ENCODE measurements around the gene HSPA1B. TPM values are rescaled to one million over a fixed set of nuclear protein-coding genes. Genes with fewer than 3 reads are reported as not detected.

HSPA1B gene
- total RNA-seq, 1 experiment from 2014 or later, result 265 TPM

DNA sequence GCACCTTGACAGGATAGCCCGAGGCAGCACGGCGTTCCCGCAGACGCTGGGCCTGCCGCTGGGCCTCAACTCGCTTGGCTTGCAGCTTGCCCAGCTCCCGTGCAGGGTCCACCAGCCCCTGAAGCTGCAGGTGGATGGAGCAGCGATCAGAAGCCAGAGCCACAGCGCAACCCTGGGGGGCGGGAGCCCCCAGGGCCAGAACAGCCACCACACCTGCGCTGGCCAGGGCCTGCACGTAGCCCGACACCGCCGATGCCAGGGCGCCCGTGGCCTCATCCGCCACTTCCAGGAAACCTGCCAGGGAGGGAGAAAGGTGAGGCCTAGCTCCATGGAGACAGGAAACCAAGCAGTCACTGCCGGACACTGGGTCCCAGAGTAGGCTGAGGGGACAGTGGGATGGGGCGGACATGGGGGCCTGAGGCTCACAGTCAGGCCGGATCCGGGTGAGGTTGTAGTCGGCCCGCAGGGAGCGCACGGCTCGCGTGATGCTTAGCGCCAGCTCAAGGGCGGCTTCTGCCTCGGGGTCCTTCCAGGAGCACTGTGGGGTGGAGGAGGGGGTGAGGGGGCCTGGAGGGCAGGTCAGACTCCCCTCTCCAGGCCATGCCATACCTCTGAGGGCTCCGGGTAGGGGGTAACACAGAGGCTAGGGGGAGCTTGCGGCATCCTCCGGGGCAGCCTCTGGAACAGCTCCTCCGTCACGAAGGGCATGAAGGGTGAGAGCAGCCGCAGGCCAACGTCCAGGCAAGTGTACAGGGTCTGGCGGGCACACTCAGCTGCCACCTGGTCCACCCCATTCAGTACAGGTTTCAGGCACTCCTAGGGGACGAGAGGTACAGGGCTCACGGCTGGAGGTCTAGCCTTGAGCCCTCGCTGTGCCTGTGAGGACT is 48.3 kb upstream of the HSPA1B start:
- TF ChIP-seq EZH2 (IDR thresholded peaks at IDR 0.05; ENCODE audit: low read length, unreplicated experiment) (no peak), EZH2phosphoT487 (IDR thresholded peaks at IDR 0.05; ENCODE audit: borderline replicate concordance, low read length) (no peak)
- TF ChIP-seq, protein P1, sequence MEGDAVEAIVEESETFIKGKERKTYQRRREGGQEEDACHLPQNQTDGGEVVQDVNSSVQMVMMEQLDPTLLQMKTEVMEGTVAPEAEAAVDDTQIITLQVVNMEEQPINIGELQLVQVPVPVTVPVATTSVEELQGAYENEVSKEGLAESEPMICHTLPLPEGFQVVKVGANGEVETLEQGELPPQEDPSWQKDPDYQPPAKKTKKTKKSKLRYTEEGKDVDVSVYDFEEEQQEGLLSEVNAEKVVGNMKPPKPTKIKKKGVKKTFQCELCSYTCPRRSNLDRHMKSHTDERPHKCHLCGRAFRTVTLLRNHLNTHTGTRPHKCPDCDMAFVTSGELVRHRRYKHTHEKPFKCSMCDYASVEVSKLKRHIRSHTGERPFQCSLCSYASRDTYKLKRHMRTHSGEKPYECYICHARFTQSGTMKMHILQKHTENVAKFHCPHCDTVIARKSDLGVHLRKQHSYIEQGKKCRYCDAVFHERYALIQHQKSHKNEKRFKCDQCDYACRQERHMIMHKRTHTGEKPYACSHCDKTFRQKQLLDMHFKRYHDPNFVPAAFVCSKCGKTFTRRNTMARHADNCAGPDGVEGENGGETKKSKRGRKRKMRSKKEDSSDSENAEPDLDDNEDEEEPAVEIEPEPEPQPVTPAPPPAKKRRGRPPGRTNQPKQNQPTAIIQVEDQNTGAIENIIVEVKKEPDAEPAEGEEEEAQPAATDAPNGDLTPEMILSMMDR (conservative IDR thresholded peaks at IDR 0.05; ENCODE audit: low read depth, low read length), result no peak
- no peak overlapping the region for H3K4me3 ChIP-seq (ENCODE audit: low read length)
- H3K9me3 ChIP-seq (ENCODE audit: low read length), result no peaks in the 10 kb centered on the region
- no peak for DNase-seq
- H3K4me1 ChIP-seq (ENCODE audit: insufficient read depth, low read length), result peaks cover 29% of the 10 kb centered on the region
- no peak for ATAC-seq
- H3K9ac ChIP-seq (ENCODE audit: low read length), result no peak overlapping the region
- H3K79me2 ChIP-seq (ENCODE audit: low read length), result no peaks in the 10 kb centered on the region
- CTCF ChIA-PET, result no interaction called here
- H3K4me2 ChIP-seq (ENCODE audit: low read length), result no peak overlapping the region
- intact Hi-C loops (cut with micrococcal nuclease), result no loop called here
- peaks cover 42% of the 10 kb centered on the region; the same call in 1 of the 2 replicates for H3K36me3 ChIP-seq (ENCODE audit: low read depth, low read length)
- H3K27ac ChIP-seq (ENCODE audit: low read length), result no peak overlapping the region
- TSS peak; percentile 5 for BruUV-seq (replicated peaks)
- H3K27me3 ChIP-seq (ENCODE audit: low read length), result no peaks in the 10 kb centered on the region
- POLR2A ChIA-PET (ENCODE audit: unreplicated experiment), result no interaction called here
- H2AFZ ChIP-seq (ENCODE audit: low read length), result no peak overlapping the region
- peaks cover 3% of the 10 kb centered on the region for H3F3A ChIP-seq (ENCODE audit: low read length, unreplicated experiment)
- no peaks in the 10 kb centered on the region for H4K20me1 ChIP-seq (ENCODE audit: low read length)
- no peaks in the 10 kb centered on the region for H3K9me2 ChIP-seq (replicated peaks; ENCODE audit: low read length)

DNA sequence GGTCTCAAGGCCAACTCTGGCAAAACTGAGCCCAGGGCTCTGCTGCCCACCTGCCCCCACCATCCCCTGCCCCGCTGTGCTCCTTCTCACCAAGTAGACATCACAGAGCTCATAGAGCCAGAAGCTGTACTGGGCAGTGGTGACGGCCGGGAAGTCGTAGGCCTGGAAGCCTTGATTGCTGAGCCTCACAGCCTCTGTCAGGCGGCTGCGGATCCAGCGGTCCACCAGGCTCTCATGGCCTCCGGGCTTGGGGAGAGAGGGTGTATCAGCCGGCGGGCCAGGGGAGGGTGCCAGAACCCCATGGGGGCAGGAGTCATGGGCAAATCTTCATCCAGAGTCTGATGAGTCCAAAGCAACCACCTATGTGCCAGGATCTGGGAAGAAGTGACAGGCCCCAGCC is 47.6 kb upstream of the HSPA1B start:
- no TSS peak for BruUV-seq (replicated peaks)
- H3K9me2 ChIP-seq (replicated peaks; ENCODE audit: low read length), result no peaks in the 10 kb centered on the region
- H3K4me1 ChIP-seq (ENCODE audit: insufficient read depth, low read length), result peaks cover 29% of the 10 kb centered on the region
- H3K4me3 ChIP-seq (ENCODE audit: low read length), result no peak overlapping the region
- no peaks in the 10 kb centered on the region for H4K20me1 ChIP-seq (ENCODE audit: low read length)
- H3K4me2 ChIP-seq (ENCODE audit: low read length), result no peak overlapping the region
- H2AFZ ChIP-seq (ENCODE audit: low read length), result no peak overlapping the region
- intact Hi-C loops (cut with micrococcal nuclease), result no loop called here
- TF ChIP-seq EZH2 (IDR thresholded peaks at IDR 0.05; ENCODE audit: low read length, unreplicated experiment) (no peak), EZH2phosphoT487 (IDR thresholded peaks at IDR 0.05; ENCODE audit: borderline replicate concordance, low read length) (no peak)
- TF ChIP-seq, protein P1 (conservative IDR thresholded peaks at IDR 0.05; ENCODE audit: low read depth, low read length), result no peak
- H3K27ac ChIP-seq (ENCODE audit: low read length), result no peak overlapping the region
- ChIA-PET CTCF (no interaction called here), POLR2A (ENCODE audit: unreplicated experiment) (interaction anchor here (0.6 kb wide), 1 partner anchor 47 kb away, joined by 3 read pairs; the partner anchor contains the start of gene HSPA1B)
- DNase-seq, result no peak
- peaks cover 3% of the 10 kb centered on the region for H3F3A ChIP-seq (ENCODE audit: low read length, unreplicated experiment)
- peaks cover 49% of the 10 kb centered on the region; the same call in 1 of the 2 replicates for H3K36me3 ChIP-seq (ENCODE audit: low read depth, low read length)
- no peak for ATAC-seq
- no peak overlapping the region for H3K9ac ChIP-seq (ENCODE audit: low read length)
- no peaks in the 10 kb centered on the region for H3K9me3 ChIP-seq (ENCODE audit: low read length)
- H3K27me3 ChIP-seq (ENCODE audit: low read length), result no peaks in the 10 kb centered on the region
- no peaks in the 10 kb centered on the region for H3K79me2 ChIP-seq (ENCODE audit: low read length)

Data from PC-3 (cell line).